Omental fat pad (tissue), 4 donors: ENCODE measurements around the gene DLL4. TPM values are rescaled to one million over a fixed set of nuclear protein-coding genes. Genes with fewer than 3 reads are reported as not detected.
A peak's percentile ranks its signal among the peaks of the same experiment; 100 is the strongest.

Experiments used
- ATAC-seq: fragments of 150-250 bp; one replicate; pipeline ENCODE4 v1.9.1; 2016; ENCODE audit warnings: mild to moderate bottlenecking, moderate library complexity; ENCODE audit not compliant: low FRiP score
- DNase-seq: peaks from one replicate; pipeline ENCODE4 v3.0.0-alpha.2; 2019; ENCODE audit warnings: low spot score
- total RNA-seq, 4 donors: library from RNA; depleted of rRNA; stranded (reverse); fragments of >200 nt; gene quantifications; one replicate each; pipeline ENCODE4 v1.1.0, GENCODE V29; 2016
- TF ChIP-seq, protein P1 (sequence below), 3 donors: fragments of 450-650 bp; IDR thresholded peaks; one replicate each; pipeline ENCODE4 v1.5.1; 2016 to 2017; ENCODE audit warnings: antibody characterized with exemption in 3 of 3, mild to moderate bottlenecking in 3 of 3, moderate library complexity in 2 of 3

DLL4 gene
- total RNA-seq, 4 donors from 2014 or later: 5.8 to 27.6 (median 10.1) TPM

- ATAC-seq (no peak), DNase-seq (no peak)
- TF ChIP-seq, protein P1, sequence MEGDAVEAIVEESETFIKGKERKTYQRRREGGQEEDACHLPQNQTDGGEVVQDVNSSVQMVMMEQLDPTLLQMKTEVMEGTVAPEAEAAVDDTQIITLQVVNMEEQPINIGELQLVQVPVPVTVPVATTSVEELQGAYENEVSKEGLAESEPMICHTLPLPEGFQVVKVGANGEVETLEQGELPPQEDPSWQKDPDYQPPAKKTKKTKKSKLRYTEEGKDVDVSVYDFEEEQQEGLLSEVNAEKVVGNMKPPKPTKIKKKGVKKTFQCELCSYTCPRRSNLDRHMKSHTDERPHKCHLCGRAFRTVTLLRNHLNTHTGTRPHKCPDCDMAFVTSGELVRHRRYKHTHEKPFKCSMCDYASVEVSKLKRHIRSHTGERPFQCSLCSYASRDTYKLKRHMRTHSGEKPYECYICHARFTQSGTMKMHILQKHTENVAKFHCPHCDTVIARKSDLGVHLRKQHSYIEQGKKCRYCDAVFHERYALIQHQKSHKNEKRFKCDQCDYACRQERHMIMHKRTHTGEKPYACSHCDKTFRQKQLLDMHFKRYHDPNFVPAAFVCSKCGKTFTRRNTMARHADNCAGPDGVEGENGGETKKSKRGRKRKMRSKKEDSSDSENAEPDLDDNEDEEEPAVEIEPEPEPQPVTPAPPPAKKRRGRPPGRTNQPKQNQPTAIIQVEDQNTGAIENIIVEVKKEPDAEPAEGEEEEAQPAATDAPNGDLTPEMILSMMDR (IDR thresholded peaks at IDR 0.05): no peak
Observed at GRCh38 chr15:40968290-40969085, 39.3 kb downstream of the DLL4 start.

DNA sequence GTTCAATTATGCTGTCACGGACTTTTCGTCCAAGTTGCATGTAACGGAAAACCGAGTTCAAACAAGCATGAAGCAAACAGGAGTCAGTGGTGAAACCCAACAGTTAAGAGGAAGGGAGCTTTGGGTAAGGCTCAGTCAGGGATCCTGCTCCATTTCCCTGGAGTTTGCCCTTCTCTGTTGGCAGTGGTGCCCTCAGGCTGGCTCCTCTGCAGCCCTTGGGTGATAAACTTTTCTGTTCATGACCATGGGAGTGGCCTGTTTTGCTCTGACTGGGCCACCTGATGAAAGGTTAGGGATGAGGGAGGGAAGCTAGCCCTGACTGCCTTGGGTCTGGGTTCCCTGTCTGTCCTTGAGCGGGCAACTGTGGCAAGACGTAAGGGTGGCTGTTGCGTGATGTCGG is 40.2 kb downstream of the DLL4 start:
- no peak for DNase-seq
- ATAC-seq: no peak
- TF ChIP-seq, protein P1 (IDR thresholded peaks at IDR 0.05): no peak

DNA sequence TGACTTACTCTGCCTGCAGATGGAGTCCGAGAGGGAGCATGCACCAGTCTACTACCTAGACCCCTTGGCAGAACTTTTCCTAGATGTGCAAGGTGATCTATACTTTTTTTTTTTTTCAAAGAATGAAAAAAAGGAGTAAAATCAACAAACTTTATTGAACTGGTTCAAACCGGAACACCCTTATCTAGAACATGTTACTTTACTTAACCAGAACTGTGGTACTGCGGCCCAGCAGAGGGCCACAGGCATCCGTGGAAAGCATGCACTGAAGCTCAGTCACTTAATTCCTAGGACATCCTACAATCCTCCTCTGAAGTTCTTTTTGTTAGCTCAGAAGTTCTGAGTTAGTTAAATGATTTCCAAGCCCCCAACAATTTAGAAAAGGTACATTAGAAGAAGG is 45.7 kb downstream of the DLL4 start:
- TF ChIP-seq, protein P1 (IDR thresholded peaks at IDR 0.05): no peak
- no peak for ATAC-seq
- DNase-seq: no peak

- DNase-seq: no peak
- TF ChIP-seq, protein P1 (IDR thresholded peaks at IDR 0.05): no peak
- no peak for ATAC-seq
Observed at GRCh38 chr15:40976819-40977218, 47.7 kb downstream of the DLL4 start.

DNA sequence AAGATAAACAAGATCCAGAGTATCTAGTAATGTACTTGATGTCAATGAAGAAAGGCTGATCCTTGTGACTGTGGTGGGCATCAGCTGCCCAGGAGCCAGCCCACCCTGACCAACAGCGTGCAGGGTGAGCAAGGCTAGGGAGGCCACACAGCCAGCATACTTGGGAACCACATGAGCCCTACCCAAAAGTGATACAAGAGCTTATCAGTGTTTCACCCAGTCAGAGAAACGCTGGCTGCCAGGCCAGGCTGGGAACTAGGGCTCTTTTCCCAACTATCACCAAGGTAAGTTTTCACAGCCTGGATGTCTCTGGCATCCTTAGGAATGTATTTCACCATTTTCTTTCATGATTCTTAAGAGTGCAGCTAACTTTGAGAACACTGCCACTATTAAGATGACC is 49.0 kb downstream of the DLL4 start:
- TF ChIP-seq, protein P1 (IDR thresholded peaks at IDR 0.05): no peak
- no peak for ATAC-seq
- DNase-seq: no peak

DNA sequence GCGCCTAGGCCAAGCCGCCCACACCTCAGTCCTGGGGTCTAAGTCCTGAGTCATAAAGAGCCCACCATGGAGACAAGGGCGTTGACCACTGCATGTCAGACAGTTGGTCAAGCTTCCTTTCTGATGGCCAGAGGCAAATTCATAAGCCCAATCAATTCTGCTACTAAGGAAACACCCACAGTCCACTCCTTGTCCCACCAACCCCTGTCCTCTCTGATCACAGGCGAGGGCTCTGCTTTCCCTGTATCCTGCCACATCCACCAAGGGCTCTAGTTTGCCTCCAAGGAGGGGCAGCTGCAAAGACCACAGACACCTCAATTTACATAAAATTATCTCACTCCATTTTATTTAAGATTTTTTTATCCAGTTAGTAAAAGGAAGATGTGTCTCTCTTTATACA is 49.4 kb downstream of the DLL4 start:
- ATAC-seq (no peak), DNase-seq (no peak)
- TF ChIP-seq, protein P1 (IDR thresholded peaks at IDR 0.05): no peak

DNA sequence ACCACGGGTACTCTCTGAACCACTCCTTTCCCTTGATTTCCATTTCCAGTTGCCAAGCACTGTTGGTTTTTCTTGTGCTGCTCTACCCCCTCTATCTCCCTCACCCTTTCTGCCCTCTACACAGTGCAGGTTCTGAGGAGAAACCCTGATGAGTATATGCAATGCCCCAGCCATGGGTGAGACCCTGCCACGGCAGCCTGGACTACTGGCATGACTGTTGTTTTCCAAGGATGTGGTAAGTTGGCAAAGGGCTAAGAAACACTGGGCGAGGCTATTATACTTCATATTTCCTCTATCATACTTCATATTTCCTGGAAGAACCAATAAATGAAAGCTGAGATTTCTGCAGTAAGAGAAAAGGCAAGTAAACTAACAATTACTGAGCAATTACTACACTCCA is 52.0 kb downstream of the DLL4 start:
- ATAC-seq (peak; percentile 33), DNase-seq (no peak)
- TF ChIP-seq, protein P1 (IDR thresholded peaks at IDR 0.05): no peak
